DND-41 (cell line): Measurements from ENCODE around the gene CCDC192.

Experiments
- ATAC-seq: fragments of 200-7000 bp; cut with Tn5 transposase; 3 replicates; pipeline ENCODE4 v1.9.1; 2021; ENCODE audit warnings: low read depth; ENCODE audit not compliant: insufficient read depth
- DNase-seq: peaks from one replicate; pipeline ENCODE4 v3.0.0-alpha.2; 2020
- H2AFZ ChIP-seq: 2 replicates; pipeline ENCODE4 v1.6.0; 2012; ENCODE audit warnings: low read depth, low read length
- H3K27ac ChIP-seq: 2 replicates; pipeline ENCODE4 v1.5.1; 2012; ENCODE audit warnings: low read length, inconsistent platforms
- H3K27me3 ChIP-seq: fragments of 200-600 bp; sonication (generic); 2 replicates; pipeline ENCODE4 v1.6.0; 2012; ENCODE audit warnings: low read length, mild to moderate bottlenecking, inconsistent platforms; ENCODE audit not compliant: insufficient read depth, poor library complexity
- H3K36me3 ChIP-seq: 2 replicates; pipeline ENCODE4 v1.5.1; 2012; ENCODE audit warnings: low read length, inconsistent platforms; ENCODE audit not compliant: insufficient read depth
- H3K4me1 ChIP-seq: 2 replicates; pipeline ENCODE4 v1.5.1; 2012; ENCODE audit warnings: mild to moderate bottlenecking, low read length; ENCODE audit not compliant: insufficient read depth
- H3K4me2 ChIP-seq: 2 replicates; pipeline ENCODE4 v1.6.0; 2012; ENCODE audit warnings: mild to moderate bottlenecking, moderate library complexity, low read length, inconsistent platforms; ENCODE audit not compliant: insufficient read depth
- H3K4me3 ChIP-seq, 2 experiments: fragments of 200-600 bp in 1 of 2; shearing (Covaris generic) in 1 of 2; 2 replicates each; pipeline ENCODE4 v1.5.1; 2012 to 2016; ENCODE audit warnings: inconsistent platforms in 2 of 2, low read length in 2 of 2, mild to moderate bottlenecking in 2 of 2, low read depth in 1 of 2, moderate library complexity in 1 of 2
- H3K79me2 ChIP-seq: 2 replicates; pipeline ENCODE4 v1.6.0; 2012; ENCODE audit warnings: low read length, inconsistent platforms; ENCODE audit not compliant: insufficient read depth
- H3K9ac ChIP-seq: 2 replicates; pipeline ENCODE4 v1.6.0; 2012; ENCODE audit warnings: low read depth, mild to moderate bottlenecking, inconsistent platforms, low read length, moderate library complexity
- H3K9me3 ChIP-seq: 2 replicates; pipeline ENCODE4 v1.5.1; 2012; ENCODE audit warnings: low read length, moderate library complexity, mild to moderate bottlenecking, inconsistent platforms; ENCODE audit not compliant: insufficient read depth, severe bottlenecking
- H4K20me1 ChIP-seq: 2 replicates; pipeline ENCODE4 v1.6.0; 2012; ENCODE audit warnings: low read length; ENCODE audit not compliant: insufficient read depth
- CTCF ChIP-seq: IDR thresholded peaks from 2 replicates; pipeline ENCODE4 v1.5.1; 2012; ENCODE audit warnings: borderline replicate concordance, low read length, moderate library complexity, mild to moderate bottlenecking; ENCODE audit not compliant: poor library complexity, severe bottlenecking; ENCODE audit errors: extremely low read depth
- EZH2 ChIP-seq: IDR thresholded peaks from 3 replicates; pipeline ENCODE4 v1.6.1; 2012; ENCODE audit warnings: borderline replicate concordance, low read depth, mild to moderate bottlenecking, moderate library complexity, low read length, inconsistent platforms; ENCODE audit not compliant: severe bottlenecking

CCDC192 gene

GRCh38 chr5:127762412-127762811, 59.2 kb downstream of the CCDC192 start:
- DNase-seq (no peak), ATAC-seq (no peak)
- Histone ChIP-seq H3K4me3 (no peak overlapping the region), H2AFZ (no peak overlapping the region), H3K36me3 (no peaks in the 10 kb centered on the region), H3K4me2 (no peak overlapping the region), H3K79me2 (no peaks in the 10 kb centered on the region), H3K9ac (no peak overlapping the region), H3K9me3 (no peaks in the 10 kb centered on the region), H3K4me1 (no peaks in the 10 kb centered on the region), H4K20me1 (no peaks in the 10 kb centered on the region), H3K27me3 (no peaks in the 10 kb centered on the region), H3K27ac (no peak overlapping the region)
- no peak for TF ChIP-seq EZH2
- TF ChIP-seq CTCF: no peak

GRCh38 chr5:127766676-127767335, 63.6 kb downstream of the CCDC192 start:
- H3K4me2 ChIP-seq: no peak overlapping the region
- no peaks in the 10 kb centered on the region for H4K20me1 ChIP-seq
- H3K4me1 ChIP-seq: no peaks in the 10 kb centered on the region
- DNase-seq (no peak), ATAC-seq (no peak)
- no peak overlapping the region for H3K27ac ChIP-seq
- no peaks in the 10 kb centered on the region for H3K36me3 ChIP-seq
- no peaks in the 10 kb centered on the region for H3K9me3 ChIP-seq
- no peaks in the 10 kb centered on the region for H3K79me2 ChIP-seq
- H3K4me3 ChIP-seq: no peak overlapping the region
- TF ChIP-seq CTCF (no peak), EZH2 (no peak)
- H2AFZ ChIP-seq: no peak overlapping the region
- H3K9ac ChIP-seq: no peak overlapping the region
- no peaks in the 10 kb centered on the region for H3K27me3 ChIP-seq

- H4K20me1 ChIP-seq: no peaks in the 10 kb centered on the region
- no peak overlapping the region for H3K4me3 ChIP-seq
- no peaks in the 10 kb centered on the region for H3K9me3 ChIP-seq
- TF ChIP-seq EZH2: no peak
- TF ChIP-seq CTCF: no peak
- H3K9ac ChIP-seq: no peak overlapping the region
- no peaks in the 10 kb centered on the region for H3K4me1 ChIP-seq
- no peak overlapping the region for H3K4me2 ChIP-seq
- no peak for DNase-seq
- H3K36me3 ChIP-seq: no peaks in the 10 kb centered on the region
- H2AFZ ChIP-seq: no peak overlapping the region
- H3K27ac ChIP-seq: no peak overlapping the region
- no peak for ATAC-seq
- no peaks in the 10 kb centered on the region for H3K79me2 ChIP-seq
- no peaks in the 10 kb centered on the region for H3K27me3 ChIP-seq
Measured at GRCh38 chr5:127769386-127769785, 66.2 kb downstream of the CCDC192 start.
